ENCODE results near the gene TXNL4B.

The TXNL4B gene

DNA sequence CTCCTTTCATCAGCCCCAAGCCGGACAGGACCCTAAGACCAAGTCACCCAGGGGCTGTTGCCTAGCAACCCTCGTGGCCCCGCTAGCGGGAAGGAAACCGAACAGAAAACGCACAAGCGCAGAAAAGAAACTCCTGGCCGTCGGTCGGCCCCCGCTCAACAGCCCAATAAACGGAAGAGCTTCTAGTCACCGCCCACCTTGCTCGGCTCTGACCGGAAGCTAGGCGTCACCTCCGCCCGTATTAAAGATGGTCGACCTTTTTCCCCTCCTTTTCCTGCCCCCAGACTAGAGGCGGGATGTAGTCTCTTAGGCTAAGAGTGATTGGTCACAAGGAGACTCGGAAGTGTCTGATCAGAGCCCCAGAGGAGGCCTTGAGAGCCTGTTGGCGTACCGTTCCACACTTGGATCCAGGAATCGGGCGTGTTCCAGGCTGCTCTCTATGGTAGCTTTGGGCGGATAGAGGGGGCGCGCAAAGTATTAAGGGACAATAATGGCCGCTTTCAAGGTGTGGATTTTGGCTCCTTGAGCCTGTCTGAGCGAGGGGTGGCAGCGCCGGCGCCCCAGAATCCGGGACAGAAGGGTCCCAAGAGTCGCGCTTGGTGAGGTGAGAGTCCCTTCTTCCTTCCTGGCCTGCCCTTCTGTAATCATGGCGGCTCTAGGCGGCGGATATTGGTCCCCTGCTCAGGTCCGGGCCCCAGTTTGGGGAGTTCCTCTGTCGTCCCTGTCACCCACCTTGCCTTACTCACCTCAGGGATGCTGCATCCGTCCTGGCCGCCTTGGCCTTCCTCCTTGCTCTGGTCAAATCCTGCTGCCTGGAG lies at the start of gene TXNL4B, which contains the start of gene DHX38:
Gene TXNL4B, minus strand, starts transcription at position 173 of the 818 bp plus-strand sequence. CDS start 2,871 bp downstream, outside the sequence.
Gene DHX38, plus strand, starts transcription at position 400 of the 818 bp plus-strand sequence. CDS start 2,311 bp downstream, outside the sequence.
- peak; percentile 91 to 93 for DNase-seq

DNA sequence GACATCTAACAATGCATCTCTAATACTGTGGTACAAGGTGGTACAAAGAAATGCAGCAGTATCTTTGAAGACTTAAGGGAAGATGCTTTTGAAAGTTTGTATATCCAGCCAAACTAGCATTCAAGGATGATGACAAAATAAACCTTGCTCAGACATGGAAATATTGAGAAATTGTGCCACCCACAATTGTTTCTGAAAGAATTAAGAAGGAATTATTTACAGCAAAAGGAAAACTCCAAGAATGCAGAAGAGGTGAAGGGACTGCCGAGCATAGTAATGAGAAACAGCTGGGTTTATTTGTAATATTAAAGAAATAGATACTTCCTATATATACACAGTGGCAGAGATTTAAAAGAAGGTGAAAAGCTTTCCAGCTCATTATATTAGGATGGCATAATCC lies 49.1 kb upstream of the TXNL4B start:
- DNase-seq, result no peak

DNA sequence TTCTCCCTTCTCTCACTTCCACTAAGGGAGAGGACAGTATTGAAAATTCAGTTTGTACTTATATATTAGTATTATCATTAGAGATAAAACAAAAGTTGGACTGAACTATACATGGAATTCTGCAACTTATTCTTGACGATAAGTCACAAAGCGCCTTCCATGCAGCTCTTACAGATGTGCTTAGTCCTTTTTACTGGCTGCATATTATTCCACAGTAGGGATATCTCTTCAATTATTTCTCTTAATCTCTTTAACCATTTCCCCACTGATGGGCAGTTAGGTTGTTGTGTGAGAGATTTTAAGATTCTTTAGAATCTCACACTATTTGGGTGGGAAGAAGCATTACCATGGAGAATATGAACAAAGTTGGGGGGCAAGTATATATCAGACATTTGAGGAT lies 46.5 kb upstream of the TXNL4B start:
- DNase-seq, result no peak

DNA sequence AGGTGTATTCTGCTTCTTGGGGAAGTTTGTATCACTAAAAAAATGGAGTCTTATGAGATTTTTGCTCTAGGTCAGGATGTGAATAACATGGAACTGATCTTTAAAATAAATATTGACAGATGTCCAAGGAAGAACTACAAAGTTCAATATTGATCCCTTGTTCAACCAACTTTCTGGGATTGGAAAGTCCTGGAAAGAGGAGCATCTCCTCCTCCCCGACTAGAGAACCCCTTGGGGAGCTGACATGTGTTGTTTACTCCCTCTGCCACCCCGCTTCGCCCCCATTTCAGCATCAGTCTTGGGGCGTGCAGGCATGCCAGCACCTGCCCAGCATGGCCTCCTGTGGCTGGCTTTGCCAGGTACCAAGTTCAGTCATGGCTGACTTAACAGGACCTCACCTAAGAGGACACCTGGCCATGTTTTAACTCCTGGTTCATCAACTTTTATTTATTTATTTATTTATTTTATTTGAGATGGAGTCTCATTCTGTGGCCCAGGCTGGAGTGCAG lies 44.7 kb upstream of the TXNL4B start:
- no peak for DNase-seq

DNA sequence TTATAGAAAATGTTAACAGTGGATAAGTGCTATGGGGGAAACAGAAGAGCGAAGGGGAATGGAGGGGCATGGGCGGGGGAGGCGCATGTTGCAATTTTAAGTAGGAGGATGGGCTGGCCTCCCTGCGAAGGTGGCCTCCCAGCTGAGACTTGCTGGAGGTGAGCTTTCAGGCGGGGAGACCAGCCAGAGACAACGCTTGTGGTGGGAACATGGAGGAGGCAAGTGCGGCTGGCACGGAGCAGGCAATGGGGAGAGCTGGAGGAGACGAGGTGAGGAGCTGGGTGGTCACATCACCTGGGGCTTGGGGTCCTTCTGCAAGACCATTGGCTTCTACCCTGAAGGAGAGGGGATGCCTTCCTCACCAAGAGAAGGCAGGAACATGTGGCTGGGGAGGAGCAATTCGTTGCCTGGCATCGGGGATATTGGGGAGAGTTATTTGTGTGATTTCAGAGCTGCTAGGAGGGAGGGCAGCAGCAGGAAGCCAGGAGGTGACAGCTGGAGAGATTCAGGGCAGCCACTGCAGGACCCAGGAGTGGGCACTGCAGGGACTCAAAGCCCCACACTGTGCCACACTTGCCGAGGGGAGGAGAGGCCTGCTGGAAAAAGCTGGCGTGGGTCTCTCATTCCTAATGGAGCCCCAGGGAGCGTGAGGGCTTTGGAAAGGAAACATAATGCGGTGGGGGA lies 44.1 kb upstream of the TXNL4B start:
- no peak for DNase-seq

DNA sequence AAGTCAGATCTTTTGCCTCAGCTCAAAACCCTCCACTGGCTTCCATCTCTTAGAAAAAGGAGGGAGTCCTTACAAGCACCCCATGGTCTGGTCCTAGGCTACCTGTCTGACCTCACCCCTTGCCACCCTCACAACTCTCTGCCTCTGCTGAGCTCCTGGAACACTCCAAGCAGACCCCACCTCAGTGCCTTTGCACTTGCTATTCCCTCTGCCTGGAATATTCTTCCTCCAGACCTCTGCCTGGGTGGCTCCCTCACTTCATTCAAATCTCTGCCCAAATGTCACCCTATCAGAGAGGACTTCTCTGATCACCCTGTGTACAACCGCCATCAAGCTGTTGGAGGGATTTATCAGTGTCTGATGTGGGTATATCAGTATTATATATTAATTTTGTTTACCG lies 41.1 kb upstream of the TXNL4B start:
- DNase-seq, result no peak

DNA sequence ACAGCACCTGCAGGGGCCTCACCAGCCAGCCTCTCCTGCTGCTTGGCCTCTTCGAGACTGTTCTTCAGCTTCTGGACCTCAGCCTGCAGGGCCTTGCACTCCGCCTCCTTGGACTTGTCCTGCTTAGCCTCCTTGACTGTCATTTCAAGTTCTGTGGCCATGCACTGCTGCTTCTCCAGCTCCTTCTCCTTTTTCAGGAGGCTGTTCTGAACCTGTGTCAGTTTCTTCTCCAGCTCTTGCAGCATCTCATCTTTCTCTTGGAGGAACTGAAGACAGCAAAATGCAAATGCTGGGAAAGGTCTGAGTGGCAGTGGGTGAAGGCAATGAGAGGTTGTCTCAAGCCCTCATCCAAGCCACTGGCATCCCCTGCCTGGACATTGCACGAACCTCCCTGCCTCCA lies 39.3 kb upstream of the TXNL4B start:
- DNase-seq, result no peak

DNA sequence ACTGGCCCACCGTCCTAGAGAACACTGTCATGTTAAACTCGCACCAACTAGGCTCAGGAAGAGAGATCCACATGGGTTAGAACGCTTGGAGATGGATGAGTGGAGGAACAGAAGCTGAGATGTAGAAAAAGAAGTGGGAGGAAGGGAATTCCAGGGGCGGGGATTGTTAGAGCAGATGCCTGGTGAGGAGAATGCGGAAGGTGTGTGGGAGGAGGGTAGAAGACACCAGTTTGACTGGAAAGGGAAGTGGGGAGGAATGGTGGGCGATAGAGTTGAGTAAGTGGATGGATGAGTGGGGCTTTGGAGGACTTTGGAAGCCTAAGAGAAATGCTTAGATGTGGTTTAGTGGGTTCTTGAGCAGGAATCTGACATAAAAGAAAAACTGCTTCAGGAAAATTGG lies 37.6 kb upstream of the TXNL4B start:
- no peak for DNase-seq

DNA sequence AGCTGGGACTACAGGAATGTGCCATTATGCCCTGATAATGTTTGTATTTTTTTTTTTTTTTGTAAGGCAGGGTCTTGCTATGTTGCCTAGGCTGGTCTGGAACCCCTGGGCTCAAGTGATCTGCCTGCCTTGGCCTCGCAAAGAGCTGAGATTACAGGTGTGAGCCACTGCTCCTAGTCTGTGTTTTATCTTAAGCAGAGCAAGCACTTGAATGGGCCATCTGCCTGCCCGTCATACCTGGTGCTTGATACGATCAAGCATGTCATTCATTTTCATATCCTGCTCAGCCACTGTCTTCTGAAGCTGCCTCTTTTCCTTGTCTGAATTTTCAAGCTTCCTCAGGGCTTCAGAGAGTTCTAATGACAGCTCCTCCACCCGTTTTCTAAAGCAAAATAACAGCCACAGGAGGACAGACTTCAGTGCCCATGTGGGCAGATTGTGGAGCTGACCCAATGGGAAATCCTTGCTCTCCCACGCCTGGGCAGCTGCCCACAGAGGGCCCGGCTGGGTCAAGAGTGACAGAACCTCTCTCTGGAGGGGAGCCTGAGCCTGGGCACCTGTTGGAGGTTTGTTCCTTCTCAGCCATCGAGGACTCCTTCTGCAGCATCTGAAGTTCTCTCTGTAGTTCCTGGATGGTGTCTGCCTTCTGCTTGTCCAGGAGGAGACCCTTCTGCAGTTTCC lies 36.7 kb upstream of the TXNL4B start:
- no peak for DNase-seq

DNA sequence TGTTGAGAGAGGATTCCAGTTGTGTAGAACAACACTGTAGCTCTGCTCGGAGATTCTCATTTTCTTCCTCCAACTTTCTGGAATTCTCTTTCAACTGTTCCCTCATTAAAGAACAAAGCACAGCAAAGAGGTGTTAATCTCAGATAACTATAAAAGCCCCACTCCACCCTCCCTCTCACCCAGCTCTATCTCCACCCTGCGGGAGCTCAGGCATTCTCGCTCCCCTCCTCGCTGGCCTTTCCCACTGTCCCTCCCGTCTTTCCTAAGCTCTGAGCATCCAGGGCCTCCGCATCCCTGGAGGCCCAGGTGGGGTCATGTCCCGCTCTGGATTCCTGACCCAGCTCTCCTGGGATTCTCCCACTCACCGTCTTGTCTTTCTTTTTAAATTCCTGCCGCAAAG lies 35.3 kb upstream of the TXNL4B start:
- DNase-seq, result no peak

DNA sequence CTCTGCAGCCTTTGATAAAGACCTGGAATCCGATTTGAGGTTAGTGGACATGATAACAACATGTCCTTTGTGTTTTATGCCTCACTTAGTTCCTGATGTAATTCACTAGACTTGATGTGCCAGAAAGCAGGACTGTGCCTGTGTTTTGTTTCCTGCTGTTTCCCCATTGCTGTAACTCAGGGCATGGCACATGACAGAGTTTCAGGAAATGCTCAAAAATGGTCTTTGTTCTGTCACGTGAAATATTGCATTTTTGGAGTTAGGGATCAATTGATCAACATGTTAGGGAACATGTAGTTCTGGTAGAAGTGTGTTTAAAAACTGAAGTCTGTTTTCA lies 33.0 kb upstream of the TXNL4B start:
- no peak for DNase-seq

DNA sequence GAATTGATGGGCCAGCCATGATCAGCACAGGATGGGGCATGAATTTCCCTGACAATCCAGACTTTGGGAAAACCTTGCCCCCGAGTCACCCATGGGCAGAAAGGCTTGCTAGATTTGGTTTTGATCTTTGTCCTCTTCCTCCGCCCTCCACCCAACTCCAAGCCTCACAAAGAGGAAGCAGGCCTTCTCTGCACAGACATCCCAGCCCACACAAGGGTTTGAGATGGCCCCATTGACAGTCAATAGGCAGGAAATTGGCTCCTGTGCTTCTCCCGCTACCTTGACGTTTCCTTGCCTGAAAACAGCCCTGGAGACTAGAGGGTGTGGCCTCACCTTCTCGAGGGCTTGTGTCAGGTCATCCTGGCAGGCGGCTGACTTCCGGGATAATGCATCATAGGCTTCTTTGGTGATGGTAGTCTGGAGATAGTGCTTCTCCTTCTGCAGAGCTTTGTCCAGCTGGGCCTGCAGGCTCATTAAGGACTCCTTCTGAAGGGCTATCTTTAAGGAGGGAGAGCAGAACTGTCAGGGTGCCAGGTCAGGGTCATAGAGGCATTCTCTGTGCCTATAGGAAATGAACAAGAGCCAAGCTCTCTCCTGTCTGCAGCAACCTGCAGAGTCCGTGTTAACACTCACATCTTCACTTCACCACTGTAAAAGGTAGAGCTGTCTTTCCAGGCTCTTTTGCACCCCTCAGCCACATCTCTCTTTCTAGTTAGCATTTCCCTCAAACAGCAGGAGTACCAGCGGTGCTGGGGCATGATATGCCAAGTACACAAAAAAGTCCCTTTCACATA lies 32.4 kb upstream of the TXNL4B start:
- DNase-seq, result no peak

DNA sequence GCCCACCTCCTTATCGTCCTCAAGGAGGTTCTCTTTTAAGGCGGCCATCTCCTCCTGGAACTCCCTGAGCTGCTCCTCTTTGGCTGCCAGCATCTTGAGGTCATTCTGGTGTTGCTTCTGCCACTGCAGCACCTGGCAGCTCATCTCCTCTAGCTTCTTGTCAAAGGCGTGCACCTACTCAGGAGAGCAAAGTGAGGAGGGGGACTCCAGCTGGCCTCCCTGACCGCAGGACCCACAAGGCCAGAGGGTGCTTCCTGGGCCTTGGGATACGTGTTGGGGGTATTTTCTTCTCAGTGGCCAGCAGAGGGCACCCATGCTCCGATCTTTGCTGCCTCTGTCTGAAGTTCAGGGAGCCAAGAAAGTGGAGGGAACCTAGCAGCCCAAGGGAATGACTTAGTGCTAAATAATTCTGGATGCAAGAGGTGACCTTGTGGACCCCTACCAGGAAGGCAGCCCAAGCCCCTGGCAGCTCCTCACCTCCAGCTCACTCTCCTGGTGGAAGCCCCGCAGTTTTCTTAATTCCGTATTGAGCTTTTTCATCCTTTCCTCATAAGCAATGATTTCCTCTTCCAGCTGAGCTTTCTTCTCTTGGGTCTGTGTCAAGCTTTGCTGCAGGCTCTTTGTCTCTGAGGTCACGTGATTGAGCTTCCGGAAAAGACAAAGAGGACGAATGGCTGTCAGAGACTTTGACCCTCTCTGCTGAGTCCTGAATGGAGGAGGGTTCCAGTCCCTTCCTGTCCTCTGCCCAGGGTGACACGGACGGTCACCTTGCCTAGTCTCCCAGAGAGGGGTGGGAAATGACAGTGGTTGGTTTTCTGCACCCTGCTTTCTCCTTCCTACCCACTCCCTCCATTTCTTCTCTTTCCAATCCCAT lies 31.6 kb upstream of the TXNL4B start:
- DNase-seq, result peak in 1 of 2 experiments; percentile 5

DNA sequence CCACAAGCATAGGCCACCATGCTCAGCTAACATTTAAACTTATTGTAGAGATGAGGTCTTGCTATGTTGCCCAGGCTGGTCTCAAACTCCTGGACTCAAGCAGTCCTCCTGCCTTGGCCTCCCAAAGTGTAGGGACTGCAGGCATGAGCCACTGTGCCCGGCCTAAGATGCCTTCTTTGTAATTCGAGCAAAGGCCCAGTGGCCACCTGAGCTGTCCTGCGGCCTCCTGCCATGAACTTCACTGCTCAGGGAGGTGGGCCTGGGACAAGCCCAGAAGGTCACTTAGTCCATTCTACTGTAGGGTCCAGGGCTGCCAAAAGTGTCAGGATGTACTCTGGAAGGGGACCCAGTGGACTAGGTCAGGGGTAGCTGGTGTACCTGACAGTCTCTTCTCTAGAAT lies 30.7 kb upstream of the TXNL4B start:
- DNase-seq, result no peak

DNA sequence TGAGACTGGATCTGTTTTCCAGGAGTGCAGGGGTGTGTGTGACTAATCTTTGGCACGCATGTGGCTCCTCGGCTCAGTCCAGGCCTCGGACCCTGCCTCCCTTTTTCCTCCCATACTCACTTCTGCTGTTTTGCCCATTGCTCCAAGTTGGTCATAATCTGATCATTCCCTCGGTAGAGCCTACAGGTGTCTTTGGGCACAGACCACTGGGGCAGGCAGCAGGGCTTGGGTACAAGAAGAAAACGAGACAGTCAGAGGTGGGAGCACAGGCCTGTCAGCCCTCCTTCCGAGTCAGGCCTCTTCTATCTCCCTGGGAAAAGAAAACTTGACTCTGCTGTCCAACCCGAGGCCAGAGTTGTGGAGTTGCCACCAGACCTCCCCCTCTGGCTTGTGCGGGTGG lies 30.0 kb upstream of the TXNL4B start:
- DNase-seq, result no peak

DNA sequence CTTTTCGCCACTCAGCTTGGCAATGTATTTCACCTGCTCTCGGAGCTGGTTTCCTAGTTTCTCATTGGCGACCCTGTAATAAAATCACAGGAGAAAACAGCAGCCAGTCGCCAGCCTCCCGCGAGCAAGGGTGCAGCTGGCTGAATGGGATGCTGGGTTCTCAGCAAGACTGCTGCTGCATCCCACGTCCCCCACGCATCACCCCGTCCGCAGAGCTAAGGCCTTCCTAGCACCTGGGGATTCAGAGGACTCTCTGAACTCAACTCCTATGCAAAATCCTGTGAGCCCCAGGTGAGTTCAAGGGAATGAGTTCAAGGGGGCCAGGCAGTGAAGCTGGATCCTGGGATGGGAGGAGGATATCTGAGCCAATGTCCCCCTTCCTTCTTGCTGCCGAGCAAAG lies 29.5 kb upstream of the TXNL4B start:
- no peak for DNase-seq

DNA sequence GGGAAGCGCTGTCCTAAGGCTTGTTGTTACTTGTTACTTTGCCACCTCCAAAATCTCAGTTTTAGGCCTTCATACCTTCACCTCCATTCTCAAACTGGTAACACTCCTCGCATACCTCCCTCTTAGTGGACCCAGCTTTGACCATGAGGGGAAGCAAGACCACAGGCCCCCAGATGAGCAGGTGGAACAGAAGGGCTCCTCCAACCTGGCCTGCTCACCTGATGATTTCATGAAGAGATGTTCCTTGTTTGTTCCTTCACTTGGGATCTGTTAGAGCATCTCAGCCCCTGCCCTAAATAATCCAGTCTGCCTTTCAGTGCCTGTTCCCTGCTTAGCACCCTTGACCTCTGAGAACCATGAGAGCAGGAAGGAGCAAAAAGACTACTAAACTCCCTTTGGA lies 28.9 kb upstream of the TXNL4B start:
- no peak for DNase-seq

DNA sequence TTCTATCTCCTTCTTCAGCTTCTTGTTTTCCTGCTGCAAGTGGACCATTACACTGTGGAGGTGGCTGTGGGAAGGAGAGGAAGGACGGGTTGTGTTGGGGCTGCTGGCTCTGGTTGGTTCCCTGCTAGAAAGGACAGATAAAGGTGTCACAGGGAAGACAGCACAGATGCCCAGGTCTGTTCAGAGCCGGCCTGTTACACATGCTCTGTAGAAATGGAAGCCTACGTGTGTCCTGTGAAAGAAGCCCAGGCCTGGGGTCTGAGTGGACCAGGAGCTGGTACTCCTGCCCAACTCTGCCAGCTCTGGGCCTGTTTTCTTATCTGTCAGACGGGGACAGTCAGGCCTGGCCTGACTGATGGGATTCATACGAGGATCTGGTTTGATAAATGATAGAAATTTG lies 26.6 kb upstream of the TXNL4B start:
- no peak for DNase-seq

DNA sequence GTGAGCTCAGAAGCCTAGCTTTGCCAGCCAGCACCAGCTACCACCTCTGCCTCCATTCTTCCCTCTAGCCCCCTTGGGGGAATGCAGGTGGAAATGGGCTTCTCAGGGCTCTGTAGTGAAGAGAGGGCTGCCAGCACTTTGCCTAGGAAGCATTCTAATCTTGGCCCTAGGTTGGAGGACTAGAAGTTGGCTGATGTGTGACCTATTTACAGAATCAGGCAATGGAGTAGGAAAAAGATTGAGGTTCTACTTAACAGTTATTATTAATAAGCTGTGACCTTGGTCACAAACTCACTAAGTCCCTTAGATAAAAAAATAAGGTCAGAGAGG lies 20.2 kb upstream of the TXNL4B start:
- no peak for DNase-seq

DNA sequence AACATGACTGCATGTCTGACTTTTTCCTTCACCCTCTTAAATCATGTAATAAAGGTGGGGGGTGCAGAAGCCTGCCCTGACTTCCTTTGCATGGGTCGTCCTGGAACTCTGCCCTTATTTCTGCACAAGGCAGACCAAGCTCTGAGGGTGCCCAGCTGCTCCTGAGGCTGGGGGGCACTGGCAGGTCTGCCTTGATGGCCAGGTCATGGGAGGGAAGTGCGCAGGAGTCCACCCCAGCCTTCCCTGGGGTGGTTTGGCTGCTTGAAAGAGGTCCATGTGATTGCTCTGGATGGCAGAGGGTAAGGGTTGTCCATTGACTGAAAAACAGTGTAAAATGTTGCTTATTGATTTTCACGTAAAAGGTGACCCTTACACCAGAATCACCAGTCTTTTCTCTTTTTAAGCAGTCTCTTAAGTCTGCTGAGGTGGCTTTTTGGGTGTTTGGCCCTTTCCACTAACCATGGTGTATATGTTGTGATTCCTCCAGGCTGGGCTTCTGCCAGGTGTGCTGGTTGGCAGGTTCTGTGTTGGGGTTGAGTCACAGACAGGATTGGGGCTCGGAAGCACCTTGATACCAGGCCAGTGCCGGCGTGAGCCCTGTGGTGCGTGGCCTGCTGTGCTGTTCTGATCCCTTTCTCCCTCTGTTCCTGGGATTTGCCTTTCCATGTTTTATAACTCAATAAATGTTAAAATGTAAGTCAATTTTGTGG lies 19.6 kb upstream of the TXNL4B start:
- no peak for DNase-seq

DNA sequence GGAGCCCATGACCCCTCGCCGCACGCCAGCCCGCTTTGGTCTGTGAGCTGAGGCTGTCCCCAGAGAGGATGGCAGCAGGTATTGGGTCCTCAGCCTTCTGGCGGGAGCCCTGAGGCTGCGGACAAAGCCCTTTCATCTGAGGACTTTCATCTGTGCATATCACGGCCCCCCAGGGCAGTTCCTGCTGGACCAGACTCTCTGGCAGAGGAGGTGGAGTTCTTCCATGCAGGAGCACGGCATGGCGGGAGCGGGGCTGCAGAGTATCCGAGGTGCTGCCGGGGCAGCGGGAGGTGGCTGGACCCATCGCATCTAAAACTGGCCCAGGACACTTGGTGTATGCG lies 19.0 kb upstream of the TXNL4B start:
- DNase-seq, result no peak
